HepG2 (cell line): ENCODE measurements around the gene DSCAML1. TPM values are rescaled to one million over a fixed set of nuclear protein-coding genes. Genes with fewer than 3 reads are reported as not detected.

Source experiments
- ATAC-seq: fragments of 200-7000 bp; cut with Tn5 transposase; 3 replicates; pipeline ENCODE4 v1.9.1; 2020; ENCODE audit warnings: mild to moderate bottlenecking, moderate library complexity
- BruUV-seq: library from RNA; stranded (reverse); fragments of 400-500 nt; replicated peaks from 2 replicates; lab custom pipeline; 2021; lab: Mats Ljungman, UMichigan
- CTCF ChIA-PET: fragments of 300-600 bp; formaldehyde crosslinking; extraction: SDS; loops from one replicate; lab custom pipeline; 2021; ENCODE audit warnings: low total read pairs, inconsistent platforms, low intra/inter-chr PET ratio; lab: Yijun Ruan, JAX
- POLR2A ChIA-PET: fragments of 350-600 bp; sonication (Branson Sonifier 250); formaldehyde crosslinking; loops from one replicate; lab custom pipeline; 2020; ENCODE audit warnings: antibody characterized with exemption, inconsistent platforms; lab: Yijun Ruan, JAX
- DNase-seq: peaks from one replicate; pipeline ENCODE4 v3.0.0-alpha.2; 2015; ENCODE audit warnings: low spot score
- FAIRE-seq: peaks from 3 replicates; lab custom pipeline; 2011; peaks lifted over from hg19 to GRCh38; lab: Jason Lieb, UNC
- H2AFZ ChIP-seq: one replicate; pipeline ENCODE4 v1.6.1; 2011; ENCODE audit warnings: low read length, inconsistent platforms
- H3K27ac ChIP-seq: fragments of 300-600 bp; 3 replicates; pipeline ENCODE4 v1.8.0; 2011; ENCODE audit warnings: mixed run types, mild to moderate bottlenecking, mixed read lengths, low read length, inconsistent platforms; ENCODE audit not compliant: insufficient read depth; ENCODE audit errors: extremely low read length
- H3K27me3 ChIP-seq, 2 experiments: fragments of 200-600 bp in 1 of 2; 2 replicates in 1 of 2; 3 replicates in 1 of 2; pipeline versions ENCODE4 v1.6.0 to v1.8.0; 2011; ENCODE audit warnings: low read length in 2 of 2, mild to moderate bottlenecking in 2 of 2, moderate library complexity in 2 of 2, inconsistent platforms in 1 of 2; ENCODE audit not compliant: insufficient read depth in 2 of 2, control insufficient read depth in 1 of 2
- H3K36me3 ChIP-seq, 2 experiments: fragments of 200-600 bp in 1 of 2; replicated peaks in 1 of 2; 2 replicates in 1 of 2; 3 replicates in 1 of 2; pipeline versions ENCODE4 v1.5.1 to v1.8.0; 2011; ENCODE audit warnings: low read length in 2 of 2, inconsistent platforms in 1 of 2; ENCODE audit not compliant: insufficient read depth in 2 of 2, control insufficient read depth in 1 of 2
- H3K4me1 ChIP-seq: 2 replicates; pipeline ENCODE4 v1.5.1; 2012; ENCODE audit warnings: low read length, inconsistent platforms; ENCODE audit not compliant: insufficient read depth
- H3K4me2 ChIP-seq: 2 replicates; pipeline ENCODE4 v1.6.0; 2011; ENCODE audit warnings: low read depth, low read length, inconsistent platforms
- H3K4me3 ChIP-seq, 3 experiments: fragments of 200-600 bp in 1 of 3; sonication (generic), shearing (Covaris generic) in 1 of 3; replicated peaks in 1 of 3; 2 replicates each; pipeline ENCODE4 v1.5.1; 2011 to 2016; ENCODE audit warnings: low read length in 3 of 3, inconsistent platforms in 2 of 3, low read depth in 2 of 3, mild to moderate bottlenecking in 2 of 3, control low read depth in 1 of 3, mixed read lengths in 1 of 3; ENCODE audit not compliant: insufficient read depth in 1 of 3
- H3K79me2 ChIP-seq: one replicate; pipeline ENCODE4 v1.6.1; 2011; ENCODE audit warnings: low read length, inconsistent platforms; ENCODE audit not compliant: insufficient read depth
- H3K9ac ChIP-seq: 2 replicates; pipeline ENCODE4 v1.6.0; 2011; ENCODE audit warnings: mild to moderate bottlenecking, low read depth, low read length, inconsistent platforms; ENCODE audit not compliant: insufficient read depth
- H3K9me3 ChIP-seq: 2 replicates; pipeline ENCODE4 v1.5.1; 2012; ENCODE audit warnings: mild to moderate bottlenecking, low read length
- H4K20me1 ChIP-seq: 2 replicates; pipeline ENCODE4 v1.6.0; 2011; ENCODE audit warnings: inconsistent platforms, mild to moderate bottlenecking, low read length, moderate library complexity; ENCODE audit not compliant: insufficient read depth
- FOSL2 ChIP-seq: sonication (generic); formaldehyde crosslinking; IDR thresholded peaks from 2 replicates; pipeline ENCODE4 v1.4.0; 2020; ENCODE audit warnings: missing genetic modification reagents
- HDAC1 ChIP-seq: sonication (generic); formaldehyde crosslinking; IDR thresholded peaks from 2 replicates; pipeline ENCODE4 v1.5.1; 2020; ENCODE audit warnings: mild to moderate bottlenecking, missing genetic modification reagents
- JDP2 ChIP-seq: sonication (generic); formaldehyde crosslinking; IDR thresholded peaks from 2 replicates; pipeline ENCODE4 v1.8.1; 2022; ENCODE audit warnings: missing genetic modification reagents, borderline replicate concordance
- RARA ChIP-seq: IDR thresholded peaks from 2 replicates; pipeline ENCODE4 v1.6.1; 2016; ENCODE audit warnings: missing genetic modification reagents, missing compliant biosample characterization
- ZNF574 ChIP-seq: sonication (generic); formaldehyde crosslinking; IDR thresholded peaks from 2 replicates; pipeline ENCODE4 v1.4.0; 2020; ENCODE audit warnings: missing genetic modification reagents
- WGBS: methylation state at CpG from one replicate; pipeline ENCODE4 v1.1.6; 2017; ENCODE audit warnings: low lambda C conversion rate; 5-methylcytosine and 5-hydroxymethylcytosine counted together
- in situ Hi-C: cut with HindIII; loops from 2 replicates; pipeline ENCODE4 v1.10.0; 2017; ENCODE audit warnings: low pct_unique_long_range_greater_than_20kb; ENCODE audit not compliant: extremely low pct_ligation_motif_present
- intact Hi-C: fragments of 100-400 bp; cut with micrococcal nuclease; formaldehyde crosslinking; loops from one replicate; pipeline ENCODE4 v1.10.0; 2022; ENCODE audit not compliant: unreplicated experiment
- polyA plus RNA-seq, 8 experiments: library from polyadenylated mRNA; depleted of rRNA in 3 of 8; stranded (reverse) in 7 of 8; unstranded in 1 of 8; fragments of >200 nt; fragmentation: Illumina TruSeq in 4 of 8; extraction: Trizol in 4 of 8; gene quantifications; 2 replicates each; pipeline versions ENCODE4 v1.2.1 to v1.2.3, GENCODE V29; 2011 to 2016; ENCODE audit warnings: low read depth in 4 of 8, missing spikeins in 1 of 8, mixed read lengths in 1 of 8; ENCODE audit not compliant: insufficient read depth in 1 of 8
- total RNA-seq, 5 experiments: library from RNA; depleted of rRNA; stranded (reverse); fragments of >200 nt; fragmentation: Illumina TruSeq; extraction: Trizol; gene quantifications; 2 replicates each; pipeline ENCODE4 v1.2.3, GENCODE V29; 2016; ENCODE audit warnings: low read depth in 1 of 5

Gene DSCAML1
- total and polyA plus RNA-seq, 2 of the 13 experiments (the other 11 are each of a cell fraction or from before 2014, with no cell fraction given), result 0.29 to 0.40 TPM

DNA sequence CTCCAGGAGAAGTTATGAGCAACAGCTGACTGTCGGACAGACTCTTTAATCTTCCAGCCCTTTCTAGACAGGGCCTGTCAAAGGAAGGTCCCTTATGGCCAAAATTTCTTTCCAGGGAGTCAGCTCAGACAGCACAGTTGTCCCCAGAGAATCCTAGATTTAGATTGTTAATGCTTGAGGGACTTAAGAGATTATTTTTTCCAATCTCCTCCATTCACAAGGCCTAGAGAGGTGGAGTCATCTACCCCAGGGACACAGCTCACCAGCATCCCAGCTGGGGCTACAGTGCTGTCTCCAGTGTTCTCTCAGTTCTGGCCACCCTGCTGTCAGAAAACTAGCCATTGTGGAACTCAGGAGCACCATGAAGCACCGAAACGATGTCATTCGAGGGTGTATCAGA lies 7.8 kb downstream of the DSCAML1 start (continued):
- TF ChIP-seq ZNF574 (CRISPR knock-in tag), result no peak

DNA sequence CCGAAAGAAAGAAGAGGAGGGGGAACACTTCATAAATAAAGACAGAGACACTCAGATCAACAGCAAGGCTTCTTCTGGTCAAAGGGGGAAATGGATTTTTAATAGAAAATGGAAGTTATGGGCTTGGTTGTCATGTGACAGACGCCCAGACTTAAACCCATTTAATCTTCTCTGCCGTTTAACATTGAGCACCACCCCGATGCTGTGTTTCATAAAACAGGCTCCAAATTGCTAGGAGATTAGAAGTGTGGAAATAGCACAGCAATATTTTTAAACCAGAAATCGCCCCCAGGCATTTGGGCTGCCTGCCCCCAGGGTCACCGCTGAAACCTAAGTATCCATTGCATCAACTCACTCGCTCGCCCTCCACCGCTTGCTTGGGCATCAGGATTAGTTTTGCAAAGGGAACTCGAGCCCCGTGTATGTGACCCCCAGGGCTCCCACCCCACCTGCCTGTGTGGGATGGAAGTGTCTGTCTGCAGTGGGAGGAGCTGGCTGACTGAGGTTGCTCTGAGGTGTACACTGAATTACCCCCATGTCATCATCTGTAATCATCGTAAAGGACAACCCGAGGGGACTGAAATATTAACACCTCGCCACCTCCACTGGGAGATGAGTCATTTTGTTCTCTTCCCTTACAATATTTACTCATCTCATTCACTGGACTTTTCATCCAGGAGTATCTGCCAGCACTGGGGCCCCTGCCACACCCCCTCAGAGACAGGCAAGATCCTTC lies 10.7 kb downstream of the DSCAML1 start:
- Histone ChIP-seq H3K9ac (no peak overlapping the region), H4K20me1 (no peaks in the 10 kb centered on the region), H3K4me1 (peaks cover 21% of the 10 kb centered on the region), H3K79me2 (no peaks in the 10 kb centered on the region), H3K27ac (no peak overlapping the region), H2AFZ (no peak overlapping the region), H3K27me3 (peaks cover 5 to 6% of the 10 kb centered on the region in 2 experiments; a peak in 3 of 5 replicates), H3K9me3 (no peaks in the 10 kb centered on the region), H3K36me3 (no peaks in the 10 kb centered on the region), H3K4me2 (no peak overlapping the region), H3K4me3 (no peak overlapping the region)
- BruUV-seq, result no TSS peak
- WGBS, result 20% methylated on average over 11 of the region's 14 CpGs
- intact Hi-C loops, result no loop called here
- ChIA-PET CTCF (no interaction called here), POLR2A (interaction anchor here (0.5 kb wide), 1 partner anchor 490 kb away, joined by 3 read pairs; no protein-coding TSS in a partner anchor)
- FAIRE-seq, result no peak
- in situ Hi-C loops, result no loop called here
- DNase-seq, result no peak
- no peak for TF ChIP-seq JDP2 (CRISPR knock-in tag)
- no peak for TF ChIP-seq HDAC1 (CRISPR knock-in tag)
- peak; percentile 73 for TF ChIP-seq FOSL2 (CRISPR knock-in tag)
- peak; percentile 15; the same call in 1 of the 2 replicates for TF ChIP-seq RARA
- ATAC-seq, result peak; percentile 29; the same call in 2 of the 3 replicates
